NAMALWA (cell line): ENCODE data around the gene ANTXR2.

Experiments used
- DNase-seq: peaks from one replicate; pipeline ENCODE4 v3.0.0-alpha.2; 2015; ENCODE audit warnings: low spot score

Gene ANTXR2

GRCh38 chr4:80069837-80070731 lies 2.9 kb downstream of the ANTXR2 start:
- no peak for DNase-seq

GRCh38 chr4:80069108-80069836 lies 3.8 kb downstream of the ANTXR2 start:
- DNase-seq: no peak

- DNase-seq: no peak
Observed at GRCh38 chr4:80065601-80066000, 7.4 kb downstream of the ANTXR2 start.

GRCh38 chr4:80062527-80062926 lies 10.5 kb downstream of the ANTXR2 start:
- DNase-seq: no peak

GRCh38 chr4:80060804-80061203 lies 12.2 kb downstream of the ANTXR2 start:
- DNase-seq: no peak

GRCh38 chr4:80058740-80059139 lies 14.3 kb downstream of the ANTXR2 start:
- DNase-seq: peak; percentile 93

- no peak for DNase-seq
Observed at GRCh38 chr4:80054375-80054774, 18.7 kb downstream of the ANTXR2 start.

GRCh38 chr4:80053140-80053910 lies 19.7 kb downstream of the ANTXR2 start:
- DNase-seq: no peak

- DNase-seq: no peak
Observed at GRCh38 chr4:80049813-80050534, 23.1 kb downstream of the ANTXR2 start.

- DNase-seq: no peak
Observed at GRCh38 chr4:80049402-80049801, 23.6 kb downstream of the ANTXR2 start.

- DNase-seq: no peak
Observed at GRCh38 chr4:80045786-80046185, 27.2 kb downstream of the ANTXR2 start.

GRCh38 chr4:80043541-80043940 lies 29.5 kb downstream of the ANTXR2 start:
- no peak for DNase-seq

- DNase-seq: no peak
Observed at GRCh38 chr4:80042821-80043220, 30.2 kb downstream of the ANTXR2 start.

GRCh38 chr4:80037864-80038263 lies 35.2 kb downstream of the ANTXR2 start:
- DNase-seq: no peak

- DNase-seq: no peak
Observed at GRCh38 chr4:80036949-80037685, 35.9 kb downstream of the ANTXR2 start.

- no peak for DNase-seq
Observed at GRCh38 chr4:80036306-80036705, 36.7 kb downstream of the ANTXR2 start.

- DNase-seq: no peak
Observed at GRCh38 chr4:80035336-80035735, 37.7 kb downstream of the ANTXR2 start.

GRCh38 chr4:80033581-80033980 lies 39.4 kb downstream of the ANTXR2 start:
- DNase-seq: no peak

GRCh38 chr4:80029364-80029763 lies 43.7 kb downstream of the ANTXR2 start:
- DNase-seq: no peak

- no peak for DNase-seq
Observed at GRCh38 chr4:80027611-80028010, 45.4 kb downstream of the ANTXR2 start.

GRCh38 chr4:80026100-80026499 lies 46.9 kb downstream of the ANTXR2 start:
- DNase-seq: peak; percentile 20
